Suppressor macrophage treated with lipopolysaccharide for 4 hours (primary cell): ENCODE data around the gene DMD.
"Not testable (repeated sequence)": the region's sequence is repeated elsewhere in the genome, so short reads cannot be mapped to it uniquely, and the experiment has no call there.

ENCODE experiments used
- DNase-seq: peaks from one replicate; pipeline ENCODE4 v3.0.0-alpha.2; 2020

The DMD gene

GRCh38 chrX:31471229-31471628, 1740.1 kb downstream of the DMD start:
- DNase-seq = no peak

- DNase-seq = not testable (repeated sequence)
These were observed 1740.6 kb downstream of the DMD start for GRCh38 chrX:31470753-31471152.

- peak; percentile 47 for DNase-seq
These were observed 1746.9 kb downstream of the DMD start for GRCh38 chrX:31464306-31464915.

- no peak for DNase-seq
These were observed 1750.1 kb downstream of the DMD start for GRCh38 chrX:31461266-31461665.

GRCh38 chrX:31459361-31459760, 1752.0 kb downstream of the DMD start:
- no peak for DNase-seq

- no peak for DNase-seq
These were observed 1761.4 kb downstream of the DMD start for GRCh38 chrX:31449965-31450364.

GRCh38 chrX:31449081-31449480, 1762.3 kb downstream of the DMD start:
- no peak for DNase-seq

- no peak for DNase-seq
These were observed 1765.8 kb downstream of the DMD start for GRCh38 chrX:31445542-31445941.

- DNase-seq = no peak
These were observed 1767.7 kb downstream of the DMD start for GRCh38 chrX:31443654-31444053.

- DNase-seq = no peak
These were observed 1770.8 kb downstream of the DMD start for GRCh38 chrX:31440546-31440945.

GRCh38 chrX:31436424-31436823, 1774.9 kb downstream of the DMD start:
- no peak for DNase-seq

- DNase-seq = no peak
These were observed 1775.8 kb downstream of the DMD start for GRCh38 chrX:31435592-31435991.

GRCh38 chrX:31433856-31434255, 1777.5 kb downstream of the DMD start:
- no peak for DNase-seq

- DNase-seq = no peak
These were observed 1781.4 kb downstream of the DMD start for GRCh38 chrX:31429915-31430314.

GRCh38 chrX:31423609-31424189, 1787.7 kb downstream of the DMD start:
- DNase-seq = peak; percentile 15

GRCh38 chrX:31421441-31421840, 1789.9 kb downstream of the DMD start:
- DNase-seq = no peak

GRCh38 chrX:31420711-31421151, 1790.6 kb downstream of the DMD start:
- no peak for DNase-seq

- DNase-seq = no peak
These were observed 1791.0 kb downstream of the DMD start for GRCh38 chrX:31420302-31420701.

- DNase-seq = no peak
These were observed 1814.2 kb downstream of the DMD start for GRCh38 chrX:31397119-31397518.

GRCh38 chrX:31392513-31392912, 1818.8 kb downstream of the DMD start:
- DNase-seq = no peak

GRCh38 chrX:31388946-31389345, 1822.4 kb downstream of the DMD start:
- no peak for DNase-seq

- no peak for DNase-seq
These were observed 1826.9 kb downstream of the DMD start for GRCh38 chrX:31384471-31384870.

- no peak for DNase-seq
These were observed 1827.4 kb downstream of the DMD start for GRCh38 chrX:31383991-31384390.

GRCh38 chrX:31378973-31379372, 1832.4 kb downstream of the DMD start:
- not testable (repeated sequence) for DNase-seq

- not testable (repeated sequence) for DNase-seq
These were observed 1833.5 kb downstream of the DMD start for GRCh38 chrX:31377821-31378220.
